Hair follicle dermal papilla cell (primary cell): ENCODE results near the gene MBIP. TPM values are rescaled to one million over a fixed set of nuclear protein-coding genes. Genes with fewer than 3 reads are reported as not detected.

Experiments used
- total RNA-seq: library from RNA; depleted of rRNA; stranded (reverse); fragments of >200 nt; gene quantifications from 2 replicates; pipeline ENCODE4 v1.2.3, GENCODE V29; 2012

The MBIP gene
- 14.5 and 15.1 TPM in 2 replicates for total RNA-seq

GRCh38 chr14:36320200-36320896 lies at the start of gene MBIP:
TSS of gene MBIP (minus strand) at chr14:36320637. CDS start at chr14:36320588, 49 bp downstream.

Other genes with a start within 250 kb of the MBIP start
- gene PTCSC3, start 143.9 kb downstream of the MBIP start, total RNA-seq = not detected in 2 replicates
- not detected in 2 replicates for gene NKX2-1, start 199.6 kb upstream of the MBIP start, total RNA-seq